ENCODE results near the gene RAD23A. TPM values are rescaled to one million over a fixed set of nuclear protein-coding genes. Genes with fewer than 3 reads are reported as not detected.
"Not testable (repeated sequence)": the region's sequence is repeated elsewhere in the genome, so short reads cannot be mapped to it uniquely, and the experiment has no call there.

RAD23A gene
- total and polyA plus RNA-seq, 2 donors (not counting 3 experiments of a cell fraction or from before 2014, with no cell fraction given) = 66.9 to 102 TPM

GRCh38 chr19:12913851-12914690 lies 31.6 kb upstream of the RAD23A start:
- ChIA-PET POLR2A (no interaction called here), CTCF (interaction anchor here (0.9 kb wide), 1 partner anchor 153 kb away, joined by 3 read pairs; no protein-coding TSS in a partner anchor)
- H3K4me2 ChIP-seq (ENCODE audit: insufficient read depth, low read length) = no peak overlapping the region
- no peaks in the 10 kb centered on the region for H3K36me3 ChIP-seq (ENCODE audit: control insufficient read depth in 2 of 2, extremely low read depth in 1 of 2, insufficient read depth in 2 of 2, low read length in 2 of 2)
- H3K4me1 ChIP-seq (ENCODE audit: control insufficient read depth, extremely low read depth, insufficient read depth, low read length) = no peaks in the 10 kb centered on the region
- TF ChIP-seq EZH2 (IDR thresholded peaks at IDR 0.05; ENCODE audit: borderline replicate concordance, low read depth, low read length, severe bottlenecking) (no peak), CTCF (IDR thresholded peaks at IDR 0.05; ENCODE audit: extremely low read depth in 1 of 2, insufficient read depth in 1 of 2, low read depth in 1 of 2, low read length in 2 of 2) (no peak), FOS (IDR thresholded peaks at IDR 0.05; ENCODE audit: borderline replicate concordance, insufficient read depth, low read length) (no peak), GATA2 (IDR thresholded peaks at IDR 0.05; ENCODE audit: insufficient read depth, insufficient read length, low read depth, low read length) (no peak), MAX (IDR thresholded peaks at IDR 0.05; ENCODE audit: insufficient read depth, insufficient read length) (no peak), MYC (IDR thresholded peaks at IDR 0.05; ENCODE audit: low read depth, low read length) (no peak), POLR2A (IDR thresholded peaks at IDR 0.05; ENCODE audit: low read depth, low read length) (no peak), JUN (IDR thresholded peaks at IDR 0.05; ENCODE audit: borderline replicate concordance, insufficient read depth, insufficient read length, low read depth) (no peak), POLR2AphosphoS5 (IDR thresholded peaks at IDR 0.05; ENCODE audit: insufficient read depth, low read depth, low read length) (no peak)
- H3K9me1 ChIP-seq (replicated peaks; ENCODE audit: control insufficient read depth, extremely low read depth, insufficient read depth, low read length) = no peaks in the 10 kb centered on the region
- dilution Hi-C loops (cut with MboI; ENCODE audit: extremely low pct_ligation_motif_present, low sequenced_read_pairs) = no loop called here
- BruUV-seq (replicated peaks) = no TSS peak
- no peak overlapping the region for H2AFZ ChIP-seq (ENCODE audit: low read depth, low read length)
- H3K27ac ChIP-seq (ENCODE audit: insufficient read depth, low read depth, low read length) = no peak overlapping the region
- H4K20me1 ChIP-seq (replicated peaks; ENCODE audit: control insufficient read depth, extremely low read depth, insufficient read depth, low read length) = no peaks in the 10 kb centered on the region
- H3K9ac ChIP-seq (replicated peaks; ENCODE audit: extremely low read depth, insufficient read depth, low read length) = no peak overlapping the region
- H3K4me3 ChIP-seq (replicated peaks in 1 of 3; ENCODE audit: insufficient read depth in 1 of 3, low read depth in 1 of 3, low read length in 3 of 3) = no peak overlapping the region
- FAIRE-seq = no peak
- intact Hi-C loops (cut with micrococcal nuclease) = no loop called here
- H3K9me3 ChIP-seq (replicated peaks; ENCODE audit: control insufficient read depth, insufficient read depth, low read length) = no peaks in the 10 kb centered on the region
- DNase-seq (ENCODE audit: low read depth, low spot score) = no peak
- no peaks in the 10 kb centered on the region for H3K79me2 ChIP-seq (ENCODE audit: control insufficient read depth, insufficient read depth, low read length)
- peaks cover 3% of the 10 kb centered on the region in 2 experiments for H3K27me3 ChIP-seq (ENCODE audit: control insufficient read depth in 2 of 2, insufficient read depth in 2 of 2, low read length in 2 of 2)

GRCh38 chr19:12915860-12916259 lies 29.8 kb upstream of the RAD23A start:
- POLR2A ChIA-PET; H3K4me1 ChIP-seq (ENCODE audit: control insufficient read depth, extremely low read depth, insufficient read depth, low read length); H3K36me3 ChIP-seq (ENCODE audit: control insufficient read depth in 2 of 2, extremely low read depth in 1 of 2, insufficient read depth in 2 of 2, low read length in 2 of 2); intact Hi-C loops (cut with micrococcal nuclease); BruUV-seq (replicated peaks); H3K9me3 ChIP-seq (replicated peaks; ENCODE audit: control insufficient read depth, insufficient read depth, low read length); CTCF ChIA-PET; H3K4me2 ChIP-seq (ENCODE audit: insufficient read depth, low read length); H2AFZ ChIP-seq (ENCODE audit: low read depth, low read length); FAIRE-seq; H3K79me2 ChIP-seq (ENCODE audit: control insufficient read depth, insufficient read depth, low read length); H3K9ac ChIP-seq (replicated peaks; ENCODE audit: extremely low read depth, insufficient read depth, low read length); H4K20me1 ChIP-seq (replicated peaks; ENCODE audit: control insufficient read depth, extremely low read depth, insufficient read depth, low read length); H3K27ac ChIP-seq (ENCODE audit: insufficient read depth, low read depth, low read length); H3K4me3 ChIP-seq (replicated peaks in 1 of 3; ENCODE audit: insufficient read depth in 1 of 3, low read depth in 1 of 3, low read length in 3 of 3); H3K27me3 ChIP-seq (ENCODE audit: control insufficient read depth in 2 of 2, insufficient read depth in 2 of 2, low read length in 2 of 2); DNase-seq (ENCODE audit: low read depth, low spot score); H3K9me1 ChIP-seq (replicated peaks; ENCODE audit: control insufficient read depth, extremely low read depth, insufficient read depth, low read length); dilution Hi-C loops (cut with MboI; ENCODE audit: extremely low pct_ligation_motif_present, low sequenced_read_pairs): not testable (repeated sequence)
